B cell (primary cell): ENCODE results near the gene GSDMA. TPM values are rescaled to one million over a fixed set of nuclear protein-coding genes. Genes with fewer than 3 reads are reported as not detected.

Experiments
- ATAC-seq: fragments of 200-7000 bp; cut with Tn5 transposase; one replicate; pipeline ENCODE4 v1.10.0; 2021; ENCODE audit warnings: low read depth, mild to moderate bottlenecking, moderate number of reproducible peaks, moderate library complexity
- CTCF ChIA-PET: fragments of 350-600 bp; sonication (Branson Sonifier 250); formaldehyde crosslinking; loops from one replicate; lab custom pipeline; 2021; ENCODE audit warnings: antibody characterized with exemption, inconsistent platforms; lab: Charles Lee
- POLR2A ChIA-PET: fragments of 350-600 bp; sonication (Branson Sonifier 250); formaldehyde crosslinking; loops from one replicate; lab custom pipeline; 2021; ENCODE audit warnings: antibody characterized with exemption; lab: Charles Lee
- DNase-seq: peaks from one replicate; pipeline ENCODE4 v3.0.0; 2013
- H2AFZ ChIP-seq: 2 replicates; pipeline ENCODE4 v1.6.1; 2012; ENCODE audit warnings: mild to moderate bottlenecking, low read depth, low read length; ENCODE audit not compliant: insufficient read depth, poor library complexity, severe bottlenecking
- H3K27ac ChIP-seq, 2 donors: 1 replicate in 1 of 2; 2 replicates in 1 of 2; pipeline ENCODE4 v1.5.1; 2012 to 2013; ENCODE audit warnings: low read length in 2 of 2, mild to moderate bottlenecking in 2 of 2, moderate library complexity in 1 of 2
- H3K27me3 ChIP-seq, 4 experiments: fragments of 200-600 bp in 1 of 4; sonication (generic) in 1 of 4; replicated peaks in 1 of 4; 1 replicate in 2 of 4; 2 replicates in 2 of 4; pipeline versions ENCODE4 v1.6.1 to v1.7.0; 2013 to 2016; ENCODE audit warnings: low read length in 3 of 4, mild to moderate bottlenecking in 2 of 4, mixed read lengths in 1 of 4, moderate library complexity in 1 of 4; ENCODE audit not compliant: insufficient read depth in 4 of 4, control insufficient read depth in 3 of 4; ENCODE audit errors: control extremely low read depth in 1 of 4
- H3K36me3 ChIP-seq, 2 experiments: replicated peaks in 1 of 2; 1 replicate in 1 of 2; 2 replicates in 1 of 2; pipeline versions ENCODE4 v1.6.1 to v1.7.1; 2013; ENCODE audit warnings: low read length in 1 of 2; ENCODE audit not compliant: insufficient read depth in 2 of 2, control insufficient read depth in 1 of 2; ENCODE audit errors: control extremely low read depth in 1 of 2, extremely low read depth in 1 of 2
- H3K4me1 ChIP-seq, 2 donors: fragments of 200-600 bp in 1 of 2; sonication (generic) in 1 of 2; 1 replicate in 1 of 2; 2 replicates in 1 of 2; pipeline versions ENCODE4 v1.5.1 to v1.6.1; 2013 to 2017; ENCODE audit warnings: low read length in 2 of 2; ENCODE audit not compliant: control insufficient read depth in 2 of 2, insufficient read depth in 2 of 2
- H3K4me2 ChIP-seq: replicated peaks from 2 replicates; pipeline ENCODE3; 2012; ENCODE audit warnings: mild to moderate bottlenecking, low read depth, low read length; ENCODE audit not compliant: poor library complexity, severe bottlenecking
- H3K4me3 ChIP-seq, 5 experiments: fragments of 200-600 bp in 1 of 5; sonication (generic) in 1 of 5; 1 replicate in 3 of 5; 2 replicates in 2 of 5; pipeline versions ENCODE4 v1.5.1 to v1.7.0; 2011 to 2016; ENCODE audit warnings: low read length in 4 of 5, mild to moderate bottlenecking in 4 of 5, low read depth in 2 of 5, control low read depth in 1 of 5, moderate library complexity in 1 of 5; ENCODE audit not compliant: insufficient read depth in 1 of 5; ENCODE audit errors: control extremely low read depth in 1 of 5, extremely low read depth in 1 of 5
- H3K79me2 ChIP-seq: fragments of 200-600 bp; sonication (generic); one replicate; pipeline ENCODE4 v1.6.0; 2016; ENCODE audit warnings: low read length; ENCODE audit not compliant: control insufficient read depth, insufficient read depth
- H3K9ac ChIP-seq: fragments of 200-600 bp; sonication (generic); 2 replicates; pipeline ENCODE4 v1.6.1; 2017; ENCODE audit warnings: mild to moderate bottlenecking, low read length, moderate library complexity
- H3K9me3 ChIP-seq, 3 donors: one replicate each; pipeline versions ENCODE4 v1.6.1 to v1.7.1; 2013; ENCODE audit warnings: low read length in 2 of 3; ENCODE audit not compliant: control insufficient read depth in 2 of 3, insufficient read depth in 1 of 3; ENCODE audit errors: control extremely low read depth in 1 of 3
- H4K20me1 ChIP-seq: 2 replicates; pipeline ENCODE4 v1.6.0; 2012; ENCODE audit warnings: mild to moderate bottlenecking, low read length; ENCODE audit not compliant: insufficient read depth, control insufficient read depth, poor library complexity, severe bottlenecking
- H3K27ac Mint-ChIP-seq: one replicate; pipeline ENCODE4 v1.8.0; 2021; ENCODE audit warnings: mixed read lengths
- H3K27me3 Mint-ChIP-seq: one replicate; pipeline ENCODE4 v1.8.0; 2021; ENCODE audit warnings: mixed read lengths
- H3K4me1 Mint-ChIP-seq: one replicate; pipeline ENCODE4 v1.8.0; 2021; ENCODE audit warnings: mixed read lengths
- H3K4me3 Mint-ChIP-seq: one replicate; pipeline ENCODE4 v1.8.0; 2021; ENCODE audit warnings: mixed read lengths
- H3K9me3 Mint-ChIP-seq: one replicate; pipeline ENCODE4 v1.8.0; 2022; ENCODE audit warnings: mixed read lengths; ENCODE audit not compliant: insufficient read depth
- EZH2 ChIP-seq: IDR thresholded peaks from 2 replicates; pipeline ENCODE4 v1.6.1; 2012; ENCODE audit warnings: borderline replicate concordance, low read depth, mild to moderate bottlenecking, moderate library complexity, low read length; ENCODE audit not compliant: insufficient read depth, poor library complexity, severe bottlenecking
- WGBS: methylation state at CpG from one replicate; pipeline ENCODE4 v1.1.5; 2013; ENCODE audit warnings: missing lambda C conversion rate; ENCODE audit not compliant: insufficient coverage; 5-methylcytosine and 5-hydroxymethylcytosine counted together
- intact Hi-C: fragments of 100-400 bp; cut with micrococcal nuclease; formaldehyde crosslinking; loops from one replicate; pipeline ENCODE4 v1.10.0; 2022
- polyA plus RNA-seq: library from polyadenylated mRNA; depleted of rRNA; stranded (reverse); fragments of >200 nt; gene quantifications from 2 replicates; pipeline ENCODE4 v1.2.3, GENCODE V29; 2012
- total RNA-seq, 2 donors: library from RNA; stranded (reverse); fragments of 120-200 nt in 1 of 2; gene quantifications; 1 replicate in 1 of 2; 2 replicates in 1 of 2; pipeline versions ENCODE4 v1.2.3 to v1.2.4, GENCODE V29; 2013 to 2022
- TF ChIP-seq, protein P1 (sequence below): fragments of 200-600 bp; IDR thresholded peaks from one replicate; pipeline ENCODE4 v1.8.0; 2022; ENCODE audit warnings: antibody characterized with exemption, mild to moderate bottlenecking

The GSDMA gene
- total and polyA plus RNA-seq, 2 donors (not counting 1 experiment from before 2014, with no cell fraction given) = 0.09 TPM; not detected in 1

DNA sequence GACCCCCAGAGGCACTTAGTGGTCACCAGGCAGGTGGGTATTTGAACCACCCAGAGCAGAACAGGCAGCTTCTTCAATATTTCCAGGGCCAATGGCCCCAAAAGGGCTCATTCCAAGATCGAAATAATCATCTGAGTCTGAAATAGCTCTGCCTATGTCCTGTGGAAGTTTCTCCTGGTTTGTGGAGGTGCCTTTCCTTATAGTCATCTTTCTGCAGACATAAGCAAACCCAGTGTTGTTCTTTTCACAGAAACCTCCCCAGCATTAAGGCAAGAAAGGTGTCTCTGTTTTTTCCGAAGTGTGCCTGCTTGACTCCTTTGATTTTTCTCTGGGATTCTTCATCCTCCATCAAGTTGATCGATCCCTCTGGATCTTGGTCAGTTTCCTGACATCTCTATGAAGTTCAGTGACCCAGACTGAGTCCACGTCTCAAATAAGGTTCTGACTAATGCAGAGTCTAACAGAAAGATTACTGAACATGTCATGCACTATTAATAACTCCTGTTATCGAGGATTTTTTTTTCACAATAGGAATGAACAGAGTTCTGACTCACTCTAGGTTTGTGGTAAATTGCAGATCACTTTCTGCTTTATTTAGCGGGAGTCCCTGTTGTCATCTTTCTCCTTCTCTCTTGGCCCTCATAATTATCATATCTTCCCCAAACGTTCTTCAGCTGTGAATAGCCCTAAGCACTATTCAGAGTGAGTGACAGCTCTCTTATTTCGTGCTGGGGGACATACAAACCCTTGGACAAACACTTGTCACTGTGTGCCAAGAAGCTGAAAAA is 33.8 kb upstream of the GSDMA start:
- POLR2A ChIA-PET = no interaction called here
- peaks cover 36% of the 10 kb centered on the region for H3K4me1 Mint-ChIP-seq
- no peak for DNase-seq

More for the DNA sequence above, 33.8 kb upstream of the GSDMA start:
- peaks cover 34% of the 10 kb centered on the region for H4K20me1 ChIP-seq
- H3K36me3 ChIP-seq = peaks cover 0 to 2% of the 10 kb centered on the region in 2 experiments
- no peak overlapping the region for H2AFZ ChIP-seq
- Mint-ChIP-seq H3K9me3 (no peaks in the 10 kb centered on the region), H3K27ac (no peak overlapping the region), H3K4me3 (peak overlapping the region; percentile 32), H3K27me3 (no peaks in the 10 kb centered on the region)
- H3K4me1 ChIP-seq = peaks cover 33 to 34% of the 10 kb centered on the region in 2 donors
- no peaks in the 10 kb centered on the region for H3K9me3 ChIP-seq
- peaks cover 45% of the 10 kb centered on the region for H3K79me2 ChIP-seq
- H3K4me2 ChIP-seq = peak overlapping the region; percentile 89
- 67% methylated on average over 6 of the region's 8 CpGs for WGBS
- H3K9ac ChIP-seq = no peak overlapping the region
- TF ChIP-seq, protein P1, sequence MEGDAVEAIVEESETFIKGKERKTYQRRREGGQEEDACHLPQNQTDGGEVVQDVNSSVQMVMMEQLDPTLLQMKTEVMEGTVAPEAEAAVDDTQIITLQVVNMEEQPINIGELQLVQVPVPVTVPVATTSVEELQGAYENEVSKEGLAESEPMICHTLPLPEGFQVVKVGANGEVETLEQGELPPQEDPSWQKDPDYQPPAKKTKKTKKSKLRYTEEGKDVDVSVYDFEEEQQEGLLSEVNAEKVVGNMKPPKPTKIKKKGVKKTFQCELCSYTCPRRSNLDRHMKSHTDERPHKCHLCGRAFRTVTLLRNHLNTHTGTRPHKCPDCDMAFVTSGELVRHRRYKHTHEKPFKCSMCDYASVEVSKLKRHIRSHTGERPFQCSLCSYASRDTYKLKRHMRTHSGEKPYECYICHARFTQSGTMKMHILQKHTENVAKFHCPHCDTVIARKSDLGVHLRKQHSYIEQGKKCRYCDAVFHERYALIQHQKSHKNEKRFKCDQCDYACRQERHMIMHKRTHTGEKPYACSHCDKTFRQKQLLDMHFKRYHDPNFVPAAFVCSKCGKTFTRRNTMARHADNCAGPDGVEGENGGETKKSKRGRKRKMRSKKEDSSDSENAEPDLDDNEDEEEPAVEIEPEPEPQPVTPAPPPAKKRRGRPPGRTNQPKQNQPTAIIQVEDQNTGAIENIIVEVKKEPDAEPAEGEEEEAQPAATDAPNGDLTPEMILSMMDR = no peak
- TF ChIP-seq EZH2 = no peak
- CTCF ChIA-PET = interaction anchor here (0.9 to 1.4 kb wide), 2 partner anchors 51 to 52 kb away, joined by 3 to 6 read pairs; partner anchors contain the start of gene PSMD3
- H3K27me3 ChIP-seq = no peaks in the 10 kb centered on the region
- no peak overlapping the region for H3K27ac ChIP-seq
- no peak overlapping the region for H3K4me3 ChIP-seq
- ATAC-seq = no peak
- intact Hi-C loops = loop anchor here (5.0 to 10.0 kb wide), 2 partner anchors 174 to 477 kb away; partner anchors contain the start of gene MED1
